ENCODE measurements around the gene BACH2. TPM values are rescaled to one million over a fixed set of nuclear protein-coding genes. Genes with fewer than 3 reads are reported as not detected.

BACH2 gene
- polyA plus RNA-seq, 1 experiment: 2.2 TPM

DNA sequence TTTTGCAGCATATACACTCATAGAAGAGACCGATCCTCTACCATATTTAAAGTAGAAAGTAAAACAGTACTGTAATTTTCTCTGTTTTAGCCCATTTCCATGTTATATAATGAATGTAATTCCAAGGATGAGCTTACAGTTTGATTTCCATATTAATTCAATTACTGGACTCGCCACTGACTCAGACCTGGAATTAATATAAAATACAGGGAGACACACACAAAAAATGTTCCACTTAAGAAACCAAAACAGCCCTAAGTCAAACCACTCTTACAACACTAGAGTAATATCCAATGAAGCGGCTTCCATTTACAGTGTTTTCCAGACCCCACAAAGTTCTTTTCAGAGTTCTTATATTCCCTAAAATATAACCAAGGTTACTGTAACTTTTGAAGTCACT lies 110.6 kb downstream of the BACH2 start:
- ChIA-PET POLR2A (no interaction called here), CTCF (interaction anchor here (1.0 kb wide), 1 partner anchor 246 kb away, joined by 3 read pairs; no protein-coding TSS in a partner anchor)
- H3K4me3 ChIP-seq (ENCODE audit: low read depth, low read length): no peak overlapping the region
- TF ChIP-seq, protein P1, sequence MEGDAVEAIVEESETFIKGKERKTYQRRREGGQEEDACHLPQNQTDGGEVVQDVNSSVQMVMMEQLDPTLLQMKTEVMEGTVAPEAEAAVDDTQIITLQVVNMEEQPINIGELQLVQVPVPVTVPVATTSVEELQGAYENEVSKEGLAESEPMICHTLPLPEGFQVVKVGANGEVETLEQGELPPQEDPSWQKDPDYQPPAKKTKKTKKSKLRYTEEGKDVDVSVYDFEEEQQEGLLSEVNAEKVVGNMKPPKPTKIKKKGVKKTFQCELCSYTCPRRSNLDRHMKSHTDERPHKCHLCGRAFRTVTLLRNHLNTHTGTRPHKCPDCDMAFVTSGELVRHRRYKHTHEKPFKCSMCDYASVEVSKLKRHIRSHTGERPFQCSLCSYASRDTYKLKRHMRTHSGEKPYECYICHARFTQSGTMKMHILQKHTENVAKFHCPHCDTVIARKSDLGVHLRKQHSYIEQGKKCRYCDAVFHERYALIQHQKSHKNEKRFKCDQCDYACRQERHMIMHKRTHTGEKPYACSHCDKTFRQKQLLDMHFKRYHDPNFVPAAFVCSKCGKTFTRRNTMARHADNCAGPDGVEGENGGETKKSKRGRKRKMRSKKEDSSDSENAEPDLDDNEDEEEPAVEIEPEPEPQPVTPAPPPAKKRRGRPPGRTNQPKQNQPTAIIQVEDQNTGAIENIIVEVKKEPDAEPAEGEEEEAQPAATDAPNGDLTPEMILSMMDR (IDR thresholded peaks at IDR 0.05; ENCODE audit: low read depth, low read length): no peak
- DNase-seq (ENCODE audit: low read depth, low spot score): no peak
- no peak overlapping the region for H3K27ac ChIP-seq (ENCODE audit: low read depth, low read length)
- H3K9me3 ChIP-seq (ENCODE audit: control insufficient read depth, insufficient read depth, low read length): no peaks in the 10 kb centered on the region
- H3K27me3 ChIP-seq (ENCODE audit: control insufficient read depth, insufficient read depth, low read length): no peaks in the 10 kb centered on the region

DNA sequence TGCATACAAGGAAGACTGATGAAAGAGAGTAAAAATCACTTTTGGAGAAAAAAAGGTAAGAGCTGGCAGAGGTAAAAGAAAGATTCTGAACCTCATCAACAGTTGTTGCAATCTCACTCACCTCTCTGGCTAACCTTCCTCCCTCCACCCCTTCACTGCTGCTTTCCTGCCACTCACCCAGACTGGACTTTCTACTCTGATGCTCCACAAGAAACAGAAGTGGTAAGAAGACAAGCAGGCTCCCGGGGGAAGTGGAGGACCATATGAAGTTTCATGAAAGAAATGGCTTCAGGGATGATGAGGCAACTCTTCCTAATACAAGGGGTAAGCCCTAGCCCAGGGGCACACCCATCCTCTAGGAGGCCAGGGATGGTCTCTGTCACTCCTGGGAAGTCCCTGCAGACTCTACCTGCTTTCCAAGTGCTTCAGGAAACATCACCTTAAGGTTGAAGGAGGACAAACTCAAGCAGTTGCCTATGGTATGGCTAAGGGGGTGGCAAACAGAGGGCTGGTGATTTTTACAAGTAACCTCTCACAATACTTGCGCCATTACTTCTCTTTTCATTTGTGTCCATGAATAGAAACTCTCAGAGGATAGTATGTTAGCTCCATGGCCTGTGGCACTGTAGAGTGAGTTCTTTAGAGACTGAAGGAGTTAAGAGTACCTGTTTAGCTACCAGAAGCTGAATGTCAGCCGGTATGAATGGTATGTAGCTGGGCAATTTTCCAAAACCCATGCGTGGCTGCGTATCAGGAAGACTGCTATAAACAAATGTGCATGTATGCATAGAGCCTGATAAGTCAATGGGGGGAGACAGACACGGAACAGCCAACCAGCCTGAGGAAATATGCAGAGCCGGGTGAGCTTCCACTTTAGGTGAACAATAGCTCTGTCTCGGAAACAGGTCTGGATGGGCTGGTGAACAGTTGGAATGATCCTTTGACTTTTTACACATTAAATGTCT lies 112.0 kb downstream of the BACH2 start:
- Histone ChIP-seq H3K27me3 (ENCODE audit: control insufficient read depth, insufficient read depth, low read length) (no peaks in the 10 kb centered on the region), H3K4me3 (ENCODE audit: low read depth, low read length) (no peak overlapping the region), H3K9me3 (ENCODE audit: control insufficient read depth, insufficient read depth, low read length) (no peaks in the 10 kb centered on the region), H3K27ac (ENCODE audit: low read depth, low read length) (no peak overlapping the region)
- TF ChIP-seq, protein P1 (IDR thresholded peaks at IDR 0.05; ENCODE audit: low read depth, low read length): no peak
- POLR2A ChIA-PET: interaction anchor here (0.5 to 0.9 kb wide), 2 partner anchors 10 to 33 kb away, joined by 3 read pairs; no protein-coding TSS in a partner anchor
- peak; percentile 46 for DNase-seq (ENCODE audit: low read depth, low spot score)
- CTCF ChIA-PET: interaction anchor here (0.7 to 1.1 kb wide), 3 partner anchors 14 to 244 kb away, joined by 3 to 13 read pairs (median 5); no protein-coding TSS in a partner anchor

- TF ChIP-seq, protein P1 (IDR thresholded peaks at IDR 0.05; ENCODE audit: low read depth, low read length): no peak
- no peak for DNase-seq (ENCODE audit: low read depth, low spot score)
- ChIA-PET CTCF (no interaction called here), POLR2A (no interaction called here)
- H3K9me3 ChIP-seq (ENCODE audit: control insufficient read depth, insufficient read depth, low read length): no peaks in the 10 kb centered on the region
- H3K27ac ChIP-seq (ENCODE audit: low read depth, low read length): no peak overlapping the region
- no peaks in the 10 kb centered on the region for H3K27me3 ChIP-seq (ENCODE audit: control insufficient read depth, insufficient read depth, low read length)
- no peak overlapping the region for H3K4me3 ChIP-seq (ENCODE audit: low read depth, low read length)
These were observed 112.9 kb downstream of the BACH2 start for GRCh38 chr6:90183587-90184333.

DNA sequence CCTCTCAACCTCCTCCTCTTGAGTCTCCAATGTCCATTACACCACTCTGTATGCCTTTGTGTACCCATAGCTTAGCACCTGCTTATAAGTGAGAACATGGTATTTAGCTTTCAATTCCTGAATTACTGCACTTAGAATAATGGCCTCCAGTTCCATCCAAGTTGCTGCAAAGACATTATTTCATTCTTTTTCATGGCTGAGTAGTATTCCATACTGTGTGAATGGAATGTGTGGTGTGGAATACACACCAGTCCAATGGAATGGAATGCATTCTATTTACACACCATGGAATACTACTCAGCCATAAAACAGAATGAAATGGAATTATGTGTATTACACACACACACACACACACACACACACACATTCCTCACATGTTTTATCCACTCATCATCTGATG lies 116.1 kb downstream of the BACH2 start:
- ChIA-PET POLR2A (no interaction called here), CTCF (interaction anchor here (1.2 to 1.9 kb wide), 3 partner anchors 10 to 194 kb away, joined by 3 to 5 read pairs (median 4); no protein-coding TSS in a partner anchor)
- no peak overlapping the region for H3K27ac ChIP-seq (ENCODE audit: low read depth, low read length)
- no peaks in the 10 kb centered on the region for H3K9me3 ChIP-seq (ENCODE audit: control insufficient read depth, insufficient read depth, low read length)
- TF ChIP-seq, protein P1 (IDR thresholded peaks at IDR 0.05; ENCODE audit: low read depth, low read length): no peak
- no peak overlapping the region for H3K4me3 ChIP-seq (ENCODE audit: low read depth, low read length)
- no peak for DNase-seq (ENCODE audit: low read depth, low spot score)
- no peaks in the 10 kb centered on the region for H3K27me3 ChIP-seq (ENCODE audit: control insufficient read depth, insufficient read depth, low read length)

All from AG04450 (cell line).